Endothelial cell of umbilical vein (primary cell): ENCODE data around the gene SLC25A2. TPM values are rescaled to one million over a fixed set of nuclear protein-coding genes. Genes with fewer than 3 reads are reported as not detected.
"Not testable (repeated sequence)": the region's sequence is repeated elsewhere in the genome, so short reads cannot be mapped to it uniquely, and the experiment has no call there.

ENCODE experiments used
- BruUV-seq: library from RNA; stranded (reverse); fragments of 400-500 nt; replicated peaks from 2 replicates; lab custom pipeline; 2021; lab: Mats Ljungman, UMichigan
- CTCF ChIA-PET: fragments of 300-600, 350-600 bp; sonication (Branson Sonifier 250); formaldehyde crosslinking; loops from one replicate; lab custom pipeline; 2021; ENCODE audit warnings: antibody characterized with exemption, inconsistent platforms; lab: Charles Lee
- POLR2A ChIA-PET: fragments of 300-600, 350-600 bp; sonication (Branson Sonifier 250); formaldehyde crosslinking; loops from one replicate; lab custom pipeline; 2021; ENCODE audit warnings: antibody characterized with exemption, inconsistent platforms; lab: Charles Lee
- DNase-seq: peaks from one replicate; pipeline ENCODE4 v3.0.0-alpha.2; 2011; ENCODE audit warnings: low read depth, low spot score
- FAIRE-seq: peaks from 2 replicates; lab custom pipeline; 2011; peaks lifted over from hg19 to GRCh38; lab: Jason Lieb, UNC
- H2AFZ ChIP-seq: 2 replicates; pipeline ENCODE4 v1.6.0; 2012; ENCODE audit warnings: low read depth, low read length, control low read depth, inconsistent platforms
- H3K27ac ChIP-seq: 2 replicates; pipeline ENCODE4 v1.5.1; 2011; ENCODE audit warnings: low read depth, mild to moderate bottlenecking, control low read depth, low read length, moderate library complexity; ENCODE audit not compliant: insufficient read depth
- H3K27me3 ChIP-seq, 2 experiments: 2 replicates each; pipeline versions ENCODE4 v1.6.0 to v1.6.1; 2011; ENCODE audit warnings: low read length in 2 of 2, mixed read lengths in 1 of 2; ENCODE audit not compliant: control insufficient read depth in 2 of 2, insufficient read depth in 2 of 2
- H3K36me3 ChIP-seq, 2 experiments: 2 replicates in 1 of 2; 3 replicates in 1 of 2; pipeline ENCODE4 v1.5.1; 2011; ENCODE audit warnings: low read length in 2 of 2, mild to moderate bottlenecking in 1 of 2, moderate library complexity in 1 of 2; ENCODE audit not compliant: control insufficient read depth in 2 of 2, insufficient read depth in 2 of 2; ENCODE audit errors: extremely low read depth in 1 of 2
- H3K4me1 ChIP-seq: 3 replicates; pipeline ENCODE4 v1.5.1; 2011; ENCODE audit warnings: mild to moderate bottlenecking, low read length; ENCODE audit not compliant: control insufficient read depth, insufficient read depth; ENCODE audit errors: extremely low read depth
- H3K4me2 ChIP-seq: 2 replicates; pipeline ENCODE4 v1.6.1; 2011; ENCODE audit warnings: low read length, control low read depth, mixed read lengths; ENCODE audit not compliant: insufficient read depth
- H3K4me3 ChIP-seq, 3 experiments: fragments of 200-600 bp in 1 of 3; sonication (generic), shearing (Covaris generic) in 1 of 3; replicated peaks in 1 of 3; 2 replicates each; pipeline ENCODE4 v1.5.1; 2011 to 2016; ENCODE audit warnings: control low read depth in 3 of 3, low read length in 3 of 3, mild to moderate bottlenecking in 2 of 3, inconsistent platforms in 1 of 3, low read depth in 1 of 3, moderate library complexity in 1 of 3; ENCODE audit not compliant: insufficient read depth in 1 of 3
- H3K79me2 ChIP-seq: 2 replicates; pipeline ENCODE4 v1.6.0; 2012; ENCODE audit warnings: low read length, inconsistent platforms; ENCODE audit not compliant: control insufficient read depth, insufficient read depth
- H3K9ac ChIP-seq: replicated peaks from 2 replicates; pipeline ENCODE3; 2011; ENCODE audit warnings: low read length, control low read depth; ENCODE audit not compliant: insufficient read depth; ENCODE audit errors: extremely low read depth
- H3K9me1 ChIP-seq: replicated peaks from 3 replicates; pipeline ENCODE4 v1.6.0; 2011; ENCODE audit warnings: mild to moderate bottlenecking, low read length; ENCODE audit not compliant: control insufficient read depth, insufficient read depth; ENCODE audit errors: extremely low read depth
- H3K9me3 ChIP-seq: replicated peaks from 2 replicates; pipeline ENCODE4 v1.5.1; 2012; ENCODE audit warnings: low read length, inconsistent platforms; ENCODE audit not compliant: control insufficient read depth, insufficient read depth
- H4K20me1 ChIP-seq: replicated peaks from 2 replicates; pipeline ENCODE3; 2011; ENCODE audit warnings: mild to moderate bottlenecking, low read length; ENCODE audit not compliant: control insufficient read depth, insufficient read depth; ENCODE audit errors: extremely low read depth
- FOS ChIP-seq: IDR thresholded peaks from 2 replicates; pipeline ENCODE4 v1.6.1; 2011; ENCODE audit warnings: mild to moderate bottlenecking, low read length, moderate library complexity, borderline replicate concordance; ENCODE audit not compliant: insufficient read depth
- JUN ChIP-seq: IDR thresholded peaks from 2 replicates; pipeline ENCODE4 v1.6.1; 2011; ENCODE audit warnings: borderline replicate concordance, low read depth; ENCODE audit not compliant: insufficient read length, insufficient read depth
- POLR2A ChIP-seq: IDR thresholded peaks from 2 replicates; pipeline ENCODE4 v1.6.1; 2012; ENCODE audit warnings: low read depth, mild to moderate bottlenecking, control low read depth, low read length
- POLR2AphosphoS5 ChIP-seq: IDR thresholded peaks from 2 replicates; pipeline ENCODE4 v1.6.1; 2012; ENCODE audit warnings: low read depth, mild to moderate bottlenecking, control low read depth, low read length, moderate library complexity; ENCODE audit not compliant: insufficient read depth
- dilution Hi-C: fragments of 300-500 bp; cut with MboI; formaldehyde crosslinking; loops from one replicate; pipeline ENCODE4 v1.15.0; 2019; ENCODE audit warnings: low sequenced_read_pairs; ENCODE audit not compliant: extremely low pct_ligation_motif_present
- intact Hi-C: fragments of 100-400 bp; cut with micrococcal nuclease; formaldehyde crosslinking; loops from one replicate; pipeline ENCODE4 v1.10.0; 2022
- polyA plus RNA-seq, 4 experiments: library from polyadenylated mRNA; depleted of rRNA in 3 of 4; stranded (reverse) in 3 of 4; unstranded in 1 of 4; fragments of >200 nt; gene quantifications; 2 replicates each; pipeline versions ENCODE4 v1.2.1 to v1.2.3, GENCODE V29; 2011 to 2012; ENCODE audit warnings: missing spikeins in 1 of 4
- total RNA-seq: library from RNA; stranded (reverse); gene quantifications from 2 replicates; pipeline ENCODE4 v1.2.3, GENCODE V29; 2021
- TF ChIP-seq, protein P1 (sequence below), 2 donors: IDR thresholded peaks; 1 replicate in 1 of 2; 2 replicates in 1 of 2; pipeline ENCODE4 v1.5.1; 2011; ENCODE audit warnings: low read length in 2 of 2, mild to moderate bottlenecking in 2 of 2, moderate library complexity in 2 of 2, control low read depth in 1 of 2, inconsistent platforms in 1 of 2, low read depth in 1 of 2; ENCODE audit not compliant: insufficient read depth in 1 of 2; ENCODE audit errors: extremely low read depth in 1 of 2
- TF ChIP-seq, protein P2 (sequence below): IDR thresholded peaks from 2 replicates; pipeline ENCODE4 v1.6.1; 2011; ENCODE audit not compliant: insufficient read depth, insufficient read length

Gene SLC25A2
- total and polyA plus RNA-seq, 2 donors (not counting 3 experiments of a cell fraction or from before 2014, with no cell fraction given): 0.46 TPM; not detected in 1

- H3K79me2 ChIP-seq, H3K9me1 ChIP-seq, DNase-seq, BruUV-seq, FAIRE-seq, H3K36me3 ChIP-seq, H3K4me3 ChIP-seq, H3K4me2 ChIP-seq, H4K20me1 ChIP-seq, POLR2A ChIA-PET, H2AFZ ChIP-seq, intact Hi-C loops, dilution Hi-C loops, H3K9ac ChIP-seq, H3K4me1 ChIP-seq, H3K27ac ChIP-seq, H3K9me3 ChIP-seq: not testable (repeated sequence)
- peaks cover 14 to 51% of the 10 kb centered on the region in 2 experiments for H3K27me3 ChIP-seq
- CTCF ChIA-PET: interaction anchor here (3.8 kb wide), 1 partner anchor 223 kb away, joined by 38 read pairs; no protein-coding TSS in a partner anchor
These were observed 37.0 kb upstream of the SLC25A2 start for GRCh38 chr5:141340781-141341354.

DNA sequence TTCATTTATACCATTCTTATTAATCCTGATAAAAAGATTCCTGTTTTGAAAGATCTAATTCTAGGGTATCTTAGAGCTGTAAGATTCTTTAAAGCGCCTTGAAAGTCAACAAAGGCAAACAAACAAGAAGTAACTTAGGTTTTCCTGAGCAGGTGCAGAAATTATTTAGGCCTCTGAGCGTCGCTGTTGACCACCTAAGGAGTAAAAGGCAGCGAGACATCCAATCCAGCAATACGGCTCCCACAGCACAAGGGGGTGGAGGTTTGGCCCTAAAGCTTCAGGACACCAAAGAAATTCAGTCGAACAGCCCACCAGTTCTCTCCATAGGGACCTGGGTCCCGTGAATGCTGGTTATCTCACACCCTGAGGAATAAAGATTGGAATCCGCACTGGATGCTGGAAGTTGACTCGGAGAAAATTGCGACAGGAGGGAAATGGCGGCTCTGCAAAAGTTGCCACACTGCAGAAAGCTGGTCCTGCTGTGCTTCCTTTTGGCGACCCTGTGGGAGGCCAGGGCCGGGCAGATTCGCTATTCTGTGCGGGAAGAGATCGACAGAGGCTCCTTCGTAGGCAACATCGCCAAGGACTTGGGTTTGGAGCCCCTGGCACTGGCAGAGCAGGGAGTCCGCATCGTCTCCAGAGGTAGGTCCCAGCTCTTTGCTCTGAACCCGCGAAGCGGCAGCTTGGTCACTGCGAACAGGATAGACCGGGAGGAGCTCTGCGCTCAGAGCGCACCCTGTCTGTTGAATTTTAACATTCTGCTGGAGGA lies 34.9 kb upstream of the SLC25A2 start, which contains the start of gene PCDHGA2:
PCDHGA2 (plus strand) TSS at position 223 of the 769 bp plus-strand sequence.
- Histone ChIP-seq H4K20me1 (no peaks in the 10 kb centered on the region), H3K36me3 (no peaks in the 10 kb centered on the region), H3K27ac (no peak within 1 kb of the TSS), H3K4me3 (peak within 1 kb of the TSS in 2 of 3 experiments; percentile 16 to 53), H3K4me1 (no peaks in the 10 kb centered on the region), H3K4me2 (peak within 1 kb of the TSS; percentile 53), H3K9me3 (no peaks in the 10 kb centered on the region), H3K27me3 (peaks cover 15 to 66% of the 10 kb centered on the region in 2 experiments), H3K9ac (no peak within 1 kb of the TSS), H3K79me2 (no peaks in the 10 kb centered on the region), H3K9me1 (no peaks in the 10 kb centered on the region), H2AFZ (peak within 1 kb of the TSS; percentile 69)
- dilution Hi-C loops (no loop called here), intact Hi-C loops (loop anchor here (5.0 kb wide), 1 partner anchor 184 kb away; no protein-coding TSS in a partner anchor)
- ChIA-PET POLR2A (no interaction called here), CTCF (interaction anchor here (0.6 to 3.0 kb wide), 28 partner anchors 8 to 228 kb away, joined by 3 to 51 read pairs (median 7); partner anchors contain the start of genes PCDHB14, PCDHGA1, PCDHGA10 and PCDHGA11)
- TSS peak; percentile 19 for BruUV-seq
- FAIRE-seq (peak; percentile 86), DNase-seq (peak; percentile 59)
- TF ChIP-seq, protein P1, sequence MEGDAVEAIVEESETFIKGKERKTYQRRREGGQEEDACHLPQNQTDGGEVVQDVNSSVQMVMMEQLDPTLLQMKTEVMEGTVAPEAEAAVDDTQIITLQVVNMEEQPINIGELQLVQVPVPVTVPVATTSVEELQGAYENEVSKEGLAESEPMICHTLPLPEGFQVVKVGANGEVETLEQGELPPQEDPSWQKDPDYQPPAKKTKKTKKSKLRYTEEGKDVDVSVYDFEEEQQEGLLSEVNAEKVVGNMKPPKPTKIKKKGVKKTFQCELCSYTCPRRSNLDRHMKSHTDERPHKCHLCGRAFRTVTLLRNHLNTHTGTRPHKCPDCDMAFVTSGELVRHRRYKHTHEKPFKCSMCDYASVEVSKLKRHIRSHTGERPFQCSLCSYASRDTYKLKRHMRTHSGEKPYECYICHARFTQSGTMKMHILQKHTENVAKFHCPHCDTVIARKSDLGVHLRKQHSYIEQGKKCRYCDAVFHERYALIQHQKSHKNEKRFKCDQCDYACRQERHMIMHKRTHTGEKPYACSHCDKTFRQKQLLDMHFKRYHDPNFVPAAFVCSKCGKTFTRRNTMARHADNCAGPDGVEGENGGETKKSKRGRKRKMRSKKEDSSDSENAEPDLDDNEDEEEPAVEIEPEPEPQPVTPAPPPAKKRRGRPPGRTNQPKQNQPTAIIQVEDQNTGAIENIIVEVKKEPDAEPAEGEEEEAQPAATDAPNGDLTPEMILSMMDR (IDR thresholded peaks at IDR 0.05; ENCODE audit: extremely low read depth in 1 of 2, insufficient read depth in 1 of 2, low read depth in 1 of 2, low read length in 2 of 2): peak; percentile 43 to 54
- TF ChIP-seq POLR2AphosphoS5: no peak
- no peak for TF ChIP-seq FOS
- TF ChIP-seq JUN: no peak
- no peak for TF ChIP-seq POLR2A
- TF ChIP-seq, protein P2, sequence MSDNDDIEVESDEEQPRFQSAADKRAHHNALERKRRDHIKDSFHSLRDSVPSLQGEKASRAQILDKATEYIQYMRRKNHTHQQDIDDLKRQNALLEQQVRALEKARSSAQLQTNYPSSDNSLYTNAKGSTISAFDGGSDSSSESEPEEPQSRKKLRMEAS: no peak
